ENCODE results near the gene EEFSEC.

EEFSEC gene

DNA sequence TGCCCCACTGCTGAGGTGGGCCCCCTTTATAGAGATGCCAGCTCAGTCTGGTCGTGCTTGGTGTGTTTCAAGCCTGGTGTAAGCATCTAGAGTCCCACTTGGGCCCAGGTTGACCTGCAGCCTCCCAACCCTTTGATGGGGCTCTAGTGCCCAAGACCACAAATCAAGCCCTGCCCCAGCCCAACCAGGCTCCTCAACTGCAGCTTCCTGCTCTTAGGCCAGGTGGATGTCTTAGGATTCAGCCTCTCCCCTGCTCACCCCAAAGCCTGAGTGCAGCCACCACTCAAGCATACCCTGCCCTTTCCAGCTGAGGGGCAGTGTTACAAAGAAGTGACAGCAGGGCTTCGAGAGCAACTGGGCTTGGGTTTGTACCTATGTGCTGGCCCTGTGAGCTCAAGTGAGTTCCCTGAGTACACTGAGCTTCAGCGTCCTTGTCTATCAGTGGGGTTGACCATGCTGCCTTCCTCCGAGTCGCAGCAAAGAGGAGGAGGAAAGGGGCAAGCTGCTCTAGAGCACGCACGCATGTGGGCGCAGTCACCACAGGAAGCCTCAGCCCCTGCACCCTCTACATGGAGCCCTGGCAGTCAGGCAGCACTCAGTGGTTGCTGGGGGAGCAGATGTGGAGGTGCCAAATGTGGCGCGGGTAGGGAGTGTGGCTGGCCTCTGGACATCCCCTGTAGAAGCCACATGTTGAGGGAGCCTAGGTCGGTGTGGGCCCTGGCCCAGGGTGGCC, 120.7 kb downstream of the EEFSEC start:
- H3K27me3 ChIP-seq (ENCODE audit: control insufficient read depth, insufficient read depth, low read length): peaks cover 17% of the 10 kb centered on the region
- H3K4me1 ChIP-seq (ENCODE audit: control insufficient read depth, low read depth, low read length): peaks cover 30% of the 10 kb centered on the region
- no peak overlapping the region for H3K4me3 ChIP-seq (ENCODE audit: low read length)
- H3K27ac ChIP-seq (ENCODE audit: low read length): no peak overlapping the region
- H3K9ac ChIP-seq (ENCODE audit: low read length): no peak overlapping the region
- no peaks in the 10 kb centered on the region for H3K36me3 ChIP-seq (ENCODE audit: control insufficient read depth, low read depth, low read length)
- no peaks in the 10 kb centered on the region for H3K9me3 ChIP-seq (ENCODE audit: control insufficient read depth, low read depth, low read length)

DNA sequence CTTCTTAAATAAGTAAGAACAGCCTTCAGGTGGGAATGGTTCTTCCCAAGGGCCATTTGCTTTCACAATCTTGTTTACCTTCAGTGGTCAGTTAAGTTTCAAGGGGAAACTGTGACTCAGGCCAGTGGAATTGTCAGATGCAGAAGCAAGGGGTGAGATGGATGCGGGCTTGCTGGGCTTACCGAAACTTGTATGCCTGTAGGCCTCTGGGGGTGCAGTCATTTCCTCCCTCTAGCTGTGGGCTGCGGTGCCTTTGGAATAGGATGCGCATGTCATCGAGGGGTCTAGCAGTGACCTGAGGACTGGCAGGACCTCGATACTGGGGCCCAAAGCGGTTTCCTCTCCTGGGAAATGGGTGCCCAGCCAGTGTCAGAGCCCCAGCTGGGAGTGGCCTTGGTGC, 121.6 kb downstream of the EEFSEC start:
- peaks cover 38% of the 10 kb centered on the region for H3K4me1 ChIP-seq (ENCODE audit: control insufficient read depth, low read depth, low read length)
- H3K36me3 ChIP-seq (ENCODE audit: control insufficient read depth, low read depth, low read length): no peaks in the 10 kb centered on the region
- no peak overlapping the region for H3K4me3 ChIP-seq (ENCODE audit: low read length)
- peaks cover 25% of the 10 kb centered on the region for H3K27me3 ChIP-seq (ENCODE audit: control insufficient read depth, insufficient read depth, low read length)
- no peaks in the 10 kb centered on the region for H3K9me3 ChIP-seq (ENCODE audit: control insufficient read depth, low read depth, low read length)
- no peak overlapping the region for H3K9ac ChIP-seq (ENCODE audit: low read length)
- H3K27ac ChIP-seq (ENCODE audit: low read length): no peak overlapping the region

DNA sequence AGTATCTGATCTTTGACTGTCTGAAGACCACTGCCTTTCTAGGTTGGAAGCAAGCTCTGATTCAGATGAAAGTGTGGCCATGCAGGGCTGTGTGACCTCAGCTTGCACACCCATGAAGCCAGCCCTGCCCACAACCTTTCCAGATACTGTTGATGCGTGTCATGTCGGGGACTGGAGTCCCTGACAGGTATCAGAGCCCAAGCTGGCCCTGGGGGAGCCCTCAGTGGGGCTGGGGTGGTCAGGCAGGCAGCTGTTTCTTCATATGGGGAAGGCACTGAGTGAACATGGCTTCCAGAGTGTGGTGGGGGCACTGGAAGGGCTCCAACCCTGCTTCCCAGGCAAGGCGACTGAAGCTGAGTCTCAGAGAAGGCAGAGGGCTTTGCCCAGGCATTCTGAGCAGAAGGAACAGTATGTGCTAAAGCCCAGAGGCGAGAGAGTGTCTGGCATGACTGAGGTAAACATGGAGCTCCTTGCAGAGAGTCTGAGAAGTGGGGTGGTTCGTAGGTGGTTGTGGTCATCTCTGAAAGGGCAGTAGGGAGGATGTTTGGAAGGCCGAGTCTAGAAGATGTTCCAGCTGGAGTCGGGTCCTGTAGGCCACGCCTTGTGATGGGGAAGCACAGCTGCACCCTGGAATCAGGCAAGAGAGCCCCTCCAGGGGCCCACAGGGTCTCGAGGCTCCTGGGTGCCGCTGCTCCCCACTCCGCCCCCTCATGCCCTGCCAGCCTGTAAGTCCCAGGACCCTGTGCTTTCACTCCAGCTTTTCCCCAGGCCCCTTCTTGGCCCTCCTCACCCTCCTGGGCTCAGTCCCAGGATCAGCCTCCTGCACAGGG, 122.2 kb downstream of the EEFSEC start:
- Histone ChIP-seq H3K27me3 (ENCODE audit: control insufficient read depth, insufficient read depth, low read length) (peaks cover 25% of the 10 kb centered on the region), H3K9me3 (ENCODE audit: control insufficient read depth, low read depth, low read length) (no peaks in the 10 kb centered on the region), H3K9ac (ENCODE audit: low read length) (no peak overlapping the region), H3K36me3 (ENCODE audit: control insufficient read depth, low read depth, low read length) (no peaks in the 10 kb centered on the region), H3K27ac (ENCODE audit: low read length) (no peak overlapping the region), H3K4me1 (ENCODE audit: control insufficient read depth, low read depth, low read length) (peaks cover 39% of the 10 kb centered on the region), H3K4me3 (ENCODE audit: low read length) (no peak overlapping the region)

DNA sequence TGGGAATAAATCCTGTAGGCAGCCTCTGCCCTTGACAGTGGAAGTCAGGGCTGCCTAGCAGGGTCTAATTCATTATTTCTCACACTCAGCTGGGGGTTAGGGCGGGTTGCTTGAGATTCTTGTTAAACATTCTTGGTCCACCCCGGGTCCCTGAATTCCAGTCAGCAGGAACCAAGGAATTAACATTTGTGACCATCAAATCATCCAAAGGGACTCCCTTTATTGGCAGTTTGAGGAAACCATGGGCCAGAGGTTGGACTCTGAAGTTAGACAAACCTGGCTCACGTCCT, 122.8 kb downstream of the EEFSEC start:
- no peak overlapping the region for H3K4me3 ChIP-seq (ENCODE audit: low read length)
- H3K27ac ChIP-seq (ENCODE audit: low read length): no peak overlapping the region
- no peaks in the 10 kb centered on the region for H3K36me3 ChIP-seq (ENCODE audit: control insufficient read depth, low read depth, low read length)
- H3K4me1 ChIP-seq (ENCODE audit: control insufficient read depth, low read depth, low read length): peaks cover 41% of the 10 kb centered on the region
- H3K9ac ChIP-seq (ENCODE audit: low read length): no peak overlapping the region
- peaks cover 25% of the 10 kb centered on the region for H3K27me3 ChIP-seq (ENCODE audit: control insufficient read depth, insufficient read depth, low read length)
- H3K9me3 ChIP-seq (ENCODE audit: control insufficient read depth, low read depth, low read length): no peaks in the 10 kb centered on the region

DNA sequence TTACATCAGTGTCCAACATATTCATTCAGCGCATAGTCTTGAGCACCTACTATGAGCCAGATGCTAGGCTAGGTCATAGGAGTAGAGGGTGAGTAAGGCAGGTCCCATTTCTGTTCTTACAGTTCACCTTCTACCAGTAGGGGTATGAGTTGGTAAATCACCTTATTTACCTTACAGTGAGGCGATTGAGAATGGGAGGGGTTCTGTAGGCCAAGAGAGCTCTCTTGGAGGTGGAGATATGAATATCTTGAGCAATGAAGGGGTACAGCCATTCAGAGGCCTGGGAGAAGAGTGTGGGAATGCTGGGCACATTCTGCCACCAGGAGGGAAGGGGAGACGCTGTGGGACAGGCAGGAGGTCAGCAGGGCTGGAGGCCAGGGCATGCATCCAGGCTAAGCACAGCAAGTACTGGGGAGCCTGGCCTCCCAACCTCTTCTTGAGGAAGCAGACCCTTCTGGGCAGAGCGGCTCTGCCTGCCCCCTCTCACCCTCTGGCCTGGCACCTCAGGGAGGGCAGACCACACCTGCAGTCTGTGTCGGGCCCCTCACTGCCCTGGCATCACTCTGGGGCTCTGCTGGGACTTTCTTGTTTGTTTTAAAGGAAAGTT, 123.4 kb downstream of the EEFSEC start:
- Histone ChIP-seq H3K27me3 (ENCODE audit: control insufficient read depth, insufficient read depth, low read length) (peaks cover 29% of the 10 kb centered on the region), H3K36me3 (ENCODE audit: control insufficient read depth, low read depth, low read length) (no peaks in the 10 kb centered on the region), H3K4me3 (ENCODE audit: low read length) (no peak overlapping the region), H3K9me3 (ENCODE audit: control insufficient read depth, low read depth, low read length) (no peaks in the 10 kb centered on the region), H3K9ac (ENCODE audit: low read length) (no peak overlapping the region), H3K4me1 (ENCODE audit: control insufficient read depth, low read depth, low read length) (peaks cover 47% of the 10 kb centered on the region), H3K27ac (ENCODE audit: low read length) (no peak overlapping the region)

DNA sequence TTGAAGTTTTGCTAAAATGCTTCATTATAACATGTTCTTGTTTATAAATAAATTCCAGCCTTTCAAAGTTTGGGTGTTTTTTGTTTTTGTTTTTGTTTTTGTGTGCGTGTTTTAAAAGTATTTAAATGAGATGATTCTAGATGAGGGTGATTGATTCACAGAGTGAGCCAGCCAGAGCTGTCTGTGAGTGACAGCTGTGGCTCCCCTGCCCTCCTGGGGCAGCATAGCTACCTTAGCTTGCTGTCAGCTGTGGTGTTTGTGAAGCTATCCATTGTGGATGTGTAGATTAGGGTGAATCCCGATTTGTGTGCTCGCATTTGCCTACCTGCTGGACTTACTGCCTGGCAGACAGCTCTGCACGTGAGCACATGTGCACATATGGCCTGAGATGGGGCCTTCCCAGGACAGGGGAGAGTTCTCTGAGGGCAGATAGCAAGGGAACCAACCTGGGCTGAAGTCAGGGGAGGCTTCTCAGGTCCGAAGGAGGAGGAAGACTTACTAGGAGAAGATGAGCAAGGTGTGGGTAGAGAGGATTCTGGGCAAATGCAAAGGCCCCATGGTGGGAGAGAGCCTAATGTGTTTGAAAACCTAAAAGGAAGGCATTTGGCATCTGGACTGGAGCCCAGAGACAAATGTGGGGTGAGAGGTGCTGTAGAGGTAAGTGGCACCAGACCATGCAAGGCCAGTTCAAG, 124.2 kb downstream of the EEFSEC start:
- Histone ChIP-seq H3K27me3 (ENCODE audit: control insufficient read depth, insufficient read depth, low read length) (peaks cover 38% of the 10 kb centered on the region), H3K36me3 (ENCODE audit: control insufficient read depth, low read depth, low read length) (no peaks in the 10 kb centered on the region), H3K9me3 (ENCODE audit: control insufficient read depth, low read depth, low read length) (no peaks in the 10 kb centered on the region), H3K27ac (ENCODE audit: low read length) (no peak overlapping the region), H3K9ac (ENCODE audit: low read length) (no peak overlapping the region), H3K4me1 (ENCODE audit: control insufficient read depth, low read depth, low read length) (peaks cover 55% of the 10 kb centered on the region), H3K4me3 (ENCODE audit: low read length) (no peak overlapping the region)

DNA sequence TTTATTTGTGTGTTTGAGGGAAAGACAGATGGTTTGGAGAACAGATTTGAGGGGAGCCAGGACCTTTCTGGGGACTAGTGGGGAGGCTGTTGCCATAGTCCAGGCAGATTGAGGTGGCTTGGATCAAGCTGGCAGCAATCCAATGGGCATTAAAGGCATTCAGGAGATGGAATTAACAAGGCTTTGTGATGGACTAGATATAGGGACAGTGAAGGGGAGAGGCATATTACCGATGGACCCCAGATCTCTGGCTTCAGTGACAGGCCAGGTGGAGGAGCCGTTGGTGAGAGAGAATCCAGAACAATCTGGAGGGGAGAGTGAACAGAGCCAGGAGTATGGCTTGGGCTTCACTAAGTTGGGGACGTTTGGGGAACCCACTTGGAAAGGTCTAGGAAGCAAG, 124.8 kb downstream of the EEFSEC start:
- Histone ChIP-seq H3K9me3 (ENCODE audit: control insufficient read depth, low read depth, low read length) (no peaks in the 10 kb centered on the region), H3K4me3 (ENCODE audit: low read length) (no peak overlapping the region), H3K36me3 (ENCODE audit: control insufficient read depth, low read depth, low read length) (no peaks in the 10 kb centered on the region), H3K9ac (ENCODE audit: low read length) (no peak overlapping the region), H3K27ac (ENCODE audit: low read length) (no peak overlapping the region), H3K4me1 (ENCODE audit: control insufficient read depth, low read depth, low read length) (peaks cover 61% of the 10 kb centered on the region), H3K27me3 (ENCODE audit: control insufficient read depth, insufficient read depth, low read length) (peaks cover 39% of the 10 kb centered on the region)

DNA sequence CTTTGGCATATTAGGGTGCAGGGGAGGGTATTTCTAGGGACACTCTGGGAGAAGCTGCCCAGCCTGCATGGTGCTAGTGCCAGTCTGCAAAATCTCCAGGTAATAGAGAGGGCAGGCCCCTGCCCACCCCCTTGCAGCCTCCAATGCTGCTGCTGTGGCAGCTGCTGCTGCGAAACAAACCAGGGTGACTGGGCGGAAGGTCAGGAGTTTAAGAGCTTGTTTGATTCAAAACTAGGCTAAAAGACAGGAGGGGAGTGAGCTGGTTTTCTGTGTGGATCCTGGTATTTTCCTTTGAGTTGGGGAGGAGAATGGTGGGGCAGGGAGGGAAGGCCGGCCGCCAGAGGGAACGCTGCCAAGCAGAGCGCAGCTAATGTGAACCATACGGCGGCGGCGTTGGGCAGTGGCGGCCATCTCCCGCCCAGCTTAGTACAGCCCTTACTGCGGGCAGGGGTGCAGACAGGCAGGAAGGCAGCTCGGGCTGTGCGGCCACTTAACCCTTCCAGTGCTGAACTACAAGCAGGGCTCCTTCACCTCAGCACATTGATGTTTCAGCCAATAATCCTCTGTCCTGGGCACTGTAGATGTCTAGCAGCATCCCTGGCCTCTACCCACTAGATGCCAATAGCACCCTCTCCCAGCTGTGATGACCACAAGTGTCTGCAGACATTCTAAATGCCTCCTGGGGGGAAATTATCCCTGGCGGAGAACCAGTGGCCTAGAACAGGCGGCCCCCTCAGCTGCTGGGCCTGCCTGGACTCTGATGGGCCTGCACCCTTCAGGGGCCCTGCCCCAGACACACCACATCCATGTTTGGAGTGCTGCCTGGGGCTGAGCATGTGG, 125.7 kb downstream of the EEFSEC start:
- no peak overlapping the region for H3K27ac ChIP-seq (ENCODE audit: low read length)
- H3K4me3 ChIP-seq (ENCODE audit: low read length): no peak overlapping the region
- no peaks in the 10 kb centered on the region for H3K36me3 ChIP-seq (ENCODE audit: control insufficient read depth, low read depth, low read length)
- H3K9me3 ChIP-seq (ENCODE audit: control insufficient read depth, low read depth, low read length): no peaks in the 10 kb centered on the region
- peaks cover 66% of the 10 kb centered on the region for H3K4me1 ChIP-seq (ENCODE audit: control insufficient read depth, low read depth, low read length)
- H3K9ac ChIP-seq (ENCODE audit: low read length): no peak overlapping the region
- peaks cover 39% of the 10 kb centered on the region for H3K27me3 ChIP-seq (ENCODE audit: control insufficient read depth, insufficient read depth, low read length)

DNA sequence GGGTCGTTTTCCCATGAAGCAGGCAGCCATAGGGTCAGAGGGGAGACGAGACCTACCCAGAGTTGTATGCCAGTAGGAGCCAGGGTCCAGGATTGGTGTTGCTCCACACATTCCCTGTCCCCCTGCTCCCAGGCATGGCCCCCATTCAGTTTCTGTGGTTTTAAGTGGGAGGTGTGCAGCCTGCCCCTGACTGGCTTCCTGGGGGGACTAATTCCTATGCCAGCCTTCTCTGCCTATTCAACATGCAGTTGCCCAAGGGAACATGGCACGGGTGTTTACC, 126.3 kb downstream of the EEFSEC start:
- Histone ChIP-seq H3K9ac (ENCODE audit: low read length) (no peak overlapping the region), H3K27ac (ENCODE audit: low read length) (no peak overlapping the region), H3K4me1 (ENCODE audit: control insufficient read depth, low read depth, low read length) (peaks cover 66% of the 10 kb centered on the region), H3K27me3 (ENCODE audit: control insufficient read depth, insufficient read depth, low read length) (peaks cover 39% of the 10 kb centered on the region), H3K9me3 (ENCODE audit: control insufficient read depth, low read depth, low read length) (no peaks in the 10 kb centered on the region), H3K4me3 (ENCODE audit: low read length) (no peak overlapping the region), H3K36me3 (ENCODE audit: control insufficient read depth, low read depth, low read length) (no peaks in the 10 kb centered on the region)

DNA sequence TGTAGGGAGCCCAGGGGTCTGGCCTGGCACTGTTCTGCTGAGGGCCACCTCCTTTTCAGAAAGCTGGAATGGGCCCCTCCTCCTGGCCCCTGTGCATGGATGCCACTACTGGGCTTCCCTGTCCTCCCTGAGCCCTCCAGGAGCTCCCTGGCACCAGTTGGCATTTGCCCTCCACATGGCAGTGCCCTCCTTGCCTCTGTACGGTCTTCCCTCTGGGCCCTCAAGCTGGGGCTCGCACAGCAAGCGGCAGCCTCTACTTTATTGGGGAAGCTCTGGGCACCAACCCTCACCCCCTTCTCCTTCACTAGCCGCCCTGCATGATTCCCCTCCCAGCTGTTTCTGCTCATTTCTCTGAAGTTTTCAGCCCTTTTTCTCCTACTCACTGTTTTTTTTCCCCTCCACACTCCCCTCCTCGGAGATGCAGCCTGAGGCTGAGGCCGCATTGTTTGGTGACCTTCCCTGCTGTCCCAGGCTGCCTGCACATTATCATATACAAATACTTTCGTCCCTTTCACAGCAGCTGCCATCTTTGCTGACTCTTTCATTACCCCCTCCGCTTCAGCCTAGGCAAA, 127.3 kb downstream of the EEFSEC start:
- H3K27me3 ChIP-seq (ENCODE audit: control insufficient read depth, insufficient read depth, low read length): peaks cover 39% of the 10 kb centered on the region
- H3K4me1 ChIP-seq (ENCODE audit: control insufficient read depth, low read depth, low read length): peaks cover 66% of the 10 kb centered on the region
- no peaks in the 10 kb centered on the region for H3K9me3 ChIP-seq (ENCODE audit: control insufficient read depth, low read depth, low read length)
- no peak overlapping the region for H3K4me3 ChIP-seq (ENCODE audit: low read length)
- H3K27ac ChIP-seq (ENCODE audit: low read length): peak overlapping the region; percentile 6
- no peaks in the 10 kb centered on the region for H3K36me3 ChIP-seq (ENCODE audit: control insufficient read depth, low read depth, low read length)
- H3K9ac ChIP-seq (ENCODE audit: low read length): peak overlapping the region; percentile 33

DNA sequence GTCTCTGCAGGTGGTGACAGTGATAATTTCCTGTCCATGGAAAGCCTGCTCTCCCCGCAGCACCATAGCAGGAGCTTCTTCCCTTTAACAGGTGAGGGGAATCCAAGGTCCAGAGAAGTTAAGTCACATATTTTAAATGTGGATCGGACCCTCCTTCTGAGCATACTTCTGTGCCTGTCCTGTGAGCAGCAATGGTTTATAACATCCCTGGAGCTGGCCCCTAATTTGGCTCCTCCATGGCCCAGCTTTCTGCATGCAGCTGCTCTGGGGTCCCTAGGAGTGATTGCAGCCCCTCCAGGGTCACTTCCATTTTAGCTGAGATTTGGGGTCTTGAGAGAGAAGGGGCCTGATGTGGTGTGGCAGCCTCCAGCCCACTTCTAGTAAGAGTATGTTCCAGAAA, 127.8 kb downstream of the EEFSEC start:
- H3K9ac ChIP-seq (ENCODE audit: low read length): peak overlapping the region; percentile 33
- H3K36me3 ChIP-seq (ENCODE audit: control insufficient read depth, low read depth, low read length): no peaks in the 10 kb centered on the region
- no peak overlapping the region for H3K27ac ChIP-seq (ENCODE audit: low read length)
- no peaks in the 10 kb centered on the region for H3K9me3 ChIP-seq (ENCODE audit: control insufficient read depth, low read depth, low read length)
- H3K27me3 ChIP-seq (ENCODE audit: control insufficient read depth, insufficient read depth, low read length): peaks cover 39% of the 10 kb centered on the region
- peaks cover 64% of the 10 kb centered on the region for H3K4me1 ChIP-seq (ENCODE audit: control insufficient read depth, low read depth, low read length)
- H3K4me3 ChIP-seq (ENCODE audit: low read length): no peak overlapping the region

Data from iPS-18a (cell line).